ENCODE measurements around the gene STX16.

GRCh38 chr20:58719971-58720371 lies 68.9 kb downstream of the STX16 start:
- TF ChIP-seq CTCF (conservative IDR thresholded peaks at IDR 0.05 in 1 of 2, IDR thresholded peaks at IDR 0.05 in 1 of 2; ENCODE audit: low read depth in 1 of 2, low read length in 2 of 2) (no peak), EZH2 (IDR thresholded peaks at IDR 0.05; ENCODE audit: low read length, missing control alignments) (no peak)
